ENCODE measurements around the gene ST6GAL1.
"Not testable (repeated sequence)": the region's sequence is repeated elsewhere in the genome, so short reads cannot be mapped to it uniquely, and the experiment has no call there.

Gene ST6GAL1

GRCh38 chr3:187020376-187020775 is 90.0 kb downstream of the ST6GAL1 start:
- no peaks in the 10 kb centered on the region for H3K4me1 ChIP-seq (ENCODE audit: insufficient read depth, low read length)
- H2AFZ ChIP-seq (ENCODE audit: low read depth, low read length): no peak overlapping the region
- no peak overlapping the region for H3K4me3 ChIP-seq (ENCODE audit: low read length)
- no peaks in the 10 kb centered on the region for H3K27me3 ChIP-seq (ENCODE audit: insufficient read depth, low read length)
- no peaks in the 10 kb centered on the region for H3K9me3 ChIP-seq (ENCODE audit: low read length)
- no peaks in the 10 kb centered on the region for H3K36me3 ChIP-seq (ENCODE audit: insufficient read depth, low read length)

GRCh38 chr3:187021748-187022402 is 91.5 kb downstream of the ST6GAL1 start:
- H3K4me3 ChIP-seq (ENCODE audit: low read length): no peak overlapping the region
- no peaks in the 10 kb centered on the region for H3K36me3 ChIP-seq (ENCODE audit: insufficient read depth, low read length)
- no peaks in the 10 kb centered on the region for H3K4me1 ChIP-seq (ENCODE audit: insufficient read depth, low read length)
- H2AFZ ChIP-seq (ENCODE audit: low read depth, low read length): no peak overlapping the region
- no peaks in the 10 kb centered on the region for H3K9me3 ChIP-seq (ENCODE audit: low read length)
- no peaks in the 10 kb centered on the region for H3K27me3 ChIP-seq (ENCODE audit: insufficient read depth, low read length)

GRCh38 chr3:187022403-187023029 is 92.2 kb downstream of the ST6GAL1 start:
- no peaks in the 10 kb centered on the region for H3K36me3 ChIP-seq (ENCODE audit: insufficient read depth, low read length)
- no peaks in the 10 kb centered on the region for H3K9me3 ChIP-seq (ENCODE audit: low read length)
- H3K27me3 ChIP-seq (ENCODE audit: insufficient read depth, low read length): no peaks in the 10 kb centered on the region
- no peak overlapping the region for H3K4me3 ChIP-seq (ENCODE audit: low read length)
- H3K4me1 ChIP-seq (ENCODE audit: insufficient read depth, low read length): no peaks in the 10 kb centered on the region
- H2AFZ ChIP-seq (ENCODE audit: low read depth, low read length): no peak overlapping the region

DNA sequence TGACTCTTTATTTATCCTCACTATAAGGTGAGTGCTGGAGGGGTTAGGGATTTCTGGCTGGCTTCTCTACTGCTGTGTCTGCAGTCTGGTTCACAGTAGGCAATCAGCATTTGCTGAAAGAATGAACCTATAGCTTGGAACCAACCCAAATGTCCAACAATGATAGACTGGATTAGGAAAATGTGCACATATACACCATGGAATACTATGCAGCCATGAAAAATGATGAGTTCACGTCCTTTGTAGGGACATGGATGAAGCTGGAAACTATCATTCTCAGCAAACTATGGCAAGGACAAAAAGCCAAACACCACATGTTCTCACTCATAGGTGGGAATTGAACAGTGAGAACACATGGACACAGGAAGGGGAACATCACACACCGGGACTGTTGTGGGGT is 93.0 kb downstream of the ST6GAL1 start:
- not testable (repeated sequence) for H3K4me1 ChIP-seq (ENCODE audit: insufficient read depth, low read length); H2AFZ ChIP-seq (ENCODE audit: low read depth, low read length); H3K4me3 ChIP-seq (ENCODE audit: low read length); H3K9me3 ChIP-seq (ENCODE audit: low read length); H3K27me3 ChIP-seq (ENCODE audit: insufficient read depth, low read length); H3K36me3 ChIP-seq (ENCODE audit: insufficient read depth, low read length)

- no peaks in the 10 kb centered on the region for H3K4me1 ChIP-seq (ENCODE audit: insufficient read depth, low read length)
- H3K27me3 ChIP-seq (ENCODE audit: insufficient read depth, low read length): no peaks in the 10 kb centered on the region
Observed at GRCh38 chr3:187024536-187025226, 94.4 kb downstream of the ST6GAL1 start.

GRCh38 chr3:187025254-187025655 is 94.9 kb downstream of the ST6GAL1 start:
- no peaks in the 10 kb centered on the region for H3K9me3 ChIP-seq (ENCODE audit: low read length)

More at GRCh38 chr3:187024536-187025226, 94.4 kb downstream of the ST6GAL1 start:
- no peak overlapping the region for H2AFZ ChIP-seq (ENCODE audit: low read depth, low read length)
- H3K4me3 ChIP-seq (ENCODE audit: low read length): no peak overlapping the region
- no peaks in the 10 kb centered on the region for H3K36me3 ChIP-seq (ENCODE audit: insufficient read depth, low read length)
- H3K9me3 ChIP-seq (ENCODE audit: low read length): no peaks in the 10 kb centered on the region

DNA sequence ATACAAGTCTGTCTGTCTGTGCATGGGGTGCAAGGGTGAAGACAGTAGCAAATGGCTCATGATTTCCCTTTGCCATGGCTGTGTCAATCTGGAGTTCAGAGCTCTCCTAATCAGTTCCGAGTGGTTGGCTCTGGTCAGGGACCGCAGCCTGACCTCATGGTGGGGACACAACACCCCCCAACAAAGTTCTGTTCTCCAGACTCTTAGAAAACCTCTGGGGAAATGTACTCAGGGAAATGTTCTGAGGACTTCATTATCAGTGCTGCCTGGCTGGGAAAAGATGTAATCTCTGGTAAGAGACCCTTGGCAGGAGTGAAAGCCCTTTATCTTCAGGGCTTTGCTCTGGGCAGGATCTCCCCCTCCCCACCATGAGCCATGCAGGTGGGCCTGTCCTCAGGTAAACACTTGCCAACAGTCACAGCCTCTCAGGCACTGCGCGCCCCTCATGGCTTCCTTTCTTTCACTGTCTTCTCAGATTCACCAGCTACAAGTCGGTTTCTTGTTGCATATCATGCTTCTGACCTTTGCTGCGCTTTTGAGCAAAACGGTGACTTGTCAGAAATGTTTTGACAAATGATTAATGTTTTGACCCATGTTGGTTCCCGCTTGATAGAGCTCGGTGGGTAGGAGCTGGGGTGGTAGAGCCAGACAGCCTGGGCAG is 95.5 kb downstream of the ST6GAL1 start:
- no peaks in the 10 kb centered on the region for H3K4me1 ChIP-seq (ENCODE audit: insufficient read depth, low read length)
- H3K27me3 ChIP-seq (ENCODE audit: insufficient read depth, low read length): no peaks in the 10 kb centered on the region
- no peaks in the 10 kb centered on the region for H3K9me3 ChIP-seq (ENCODE audit: low read length)
- no peak overlapping the region for H3K4me3 ChIP-seq (ENCODE audit: low read length)
- H3K36me3 ChIP-seq (ENCODE audit: insufficient read depth, low read length): no peaks in the 10 kb centered on the region
- H2AFZ ChIP-seq (ENCODE audit: low read depth, low read length): no peak overlapping the region

More at GRCh38 chr3:187025254-187025655, 94.9 kb downstream of the ST6GAL1 start:
- H3K4me1 ChIP-seq (ENCODE audit: insufficient read depth, low read length): no peaks in the 10 kb centered on the region
- H3K4me3 ChIP-seq (ENCODE audit: low read length): no peak overlapping the region
- H3K27me3 ChIP-seq (ENCODE audit: insufficient read depth, low read length): no peaks in the 10 kb centered on the region
- H2AFZ ChIP-seq (ENCODE audit: low read depth, low read length): no peak overlapping the region
- H3K36me3 ChIP-seq (ENCODE audit: insufficient read depth, low read length): no peaks in the 10 kb centered on the region

DNA sequence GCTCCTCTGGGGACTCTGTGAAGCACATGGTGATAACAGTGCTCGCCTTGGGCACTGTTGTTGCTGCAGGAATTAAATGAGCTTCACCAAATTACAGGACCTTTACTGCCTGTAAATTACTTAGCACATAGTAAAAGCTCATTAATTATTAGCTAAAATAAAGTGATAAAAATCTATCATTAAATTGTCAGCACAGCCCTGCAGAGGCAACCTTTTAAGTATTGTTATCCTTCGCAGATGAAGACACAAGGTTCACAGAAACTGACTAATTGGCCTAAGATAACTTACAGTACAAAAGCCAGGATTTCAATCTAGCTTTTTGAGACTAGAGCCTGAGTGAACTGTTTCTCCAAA is 96.0 kb downstream of the ST6GAL1 start:
- H3K4me1 ChIP-seq (ENCODE audit: insufficient read depth, low read length): no peaks in the 10 kb centered on the region
- H2AFZ ChIP-seq (ENCODE audit: low read depth, low read length): no peak overlapping the region
- H3K27me3 ChIP-seq (ENCODE audit: insufficient read depth, low read length): no peaks in the 10 kb centered on the region
- no peaks in the 10 kb centered on the region for H3K36me3 ChIP-seq (ENCODE audit: insufficient read depth, low read length)
- no peak overlapping the region for H3K4me3 ChIP-seq (ENCODE audit: low read length)
- H3K9me3 ChIP-seq (ENCODE audit: low read length): no peaks in the 10 kb centered on the region

DNA sequence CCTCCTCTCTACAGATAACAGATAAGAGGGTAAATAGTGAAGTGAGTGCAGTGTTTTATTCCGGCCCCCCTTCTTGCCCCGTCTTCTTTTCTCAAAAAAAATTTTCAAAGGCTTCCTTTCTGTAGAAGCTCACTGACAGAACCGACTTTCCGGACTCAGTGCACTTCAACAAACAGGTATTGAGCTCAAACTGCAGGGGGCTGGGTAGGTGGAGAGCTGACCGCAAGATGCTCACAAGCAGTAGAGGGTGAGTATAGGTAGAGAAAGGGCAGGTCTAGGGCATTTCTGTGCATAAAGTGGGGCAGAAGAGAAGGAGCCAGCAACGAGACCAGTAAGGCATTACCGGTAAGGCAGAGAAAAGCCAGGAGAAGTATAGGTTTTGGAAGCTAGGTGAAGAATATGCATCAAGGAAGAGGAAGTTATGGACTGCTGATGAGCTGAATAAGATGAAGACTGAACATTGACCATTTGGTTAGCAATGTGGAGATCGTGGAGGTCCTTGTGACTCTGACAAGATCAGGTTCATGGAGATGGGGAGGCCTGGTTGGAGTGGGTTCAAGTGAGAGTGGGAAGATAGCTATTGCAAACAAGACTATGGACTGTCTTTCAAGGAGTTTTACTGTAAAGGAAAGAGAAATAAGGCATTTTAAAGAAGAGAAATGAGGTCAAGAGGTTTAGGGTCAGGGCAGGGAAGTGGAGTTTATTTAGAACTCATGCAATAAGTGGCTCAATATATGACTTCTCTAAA is 97.4 kb downstream of the ST6GAL1 start:
- no peaks in the 10 kb centered on the region for H3K4me1 ChIP-seq (ENCODE audit: insufficient read depth, low read length)
- H3K4me3 ChIP-seq (ENCODE audit: low read length): no peak overlapping the region
- H3K36me3 ChIP-seq (ENCODE audit: insufficient read depth, low read length): no peaks in the 10 kb centered on the region
- H2AFZ ChIP-seq (ENCODE audit: low read depth, low read length): no peak overlapping the region
- no peaks in the 10 kb centered on the region for H3K9me3 ChIP-seq (ENCODE audit: low read length)
- no peaks in the 10 kb centered on the region for H3K27me3 ChIP-seq (ENCODE audit: insufficient read depth, low read length)

- Histone ChIP-seq H3K4me1 (ENCODE audit: insufficient read depth, low read length) (no peaks in the 10 kb centered on the region), H3K27me3 (ENCODE audit: insufficient read depth, low read length) (no peaks in the 10 kb centered on the region), H2AFZ (ENCODE audit: low read depth, low read length) (no peak overlapping the region), H3K9me3 (ENCODE audit: low read length) (no peaks in the 10 kb centered on the region), H3K4me3 (ENCODE audit: low read length) (no peak overlapping the region), H3K36me3 (ENCODE audit: insufficient read depth, low read length) (no peaks in the 10 kb centered on the region)
Observed at GRCh38 chr3:187031934-187032333, 101.6 kb downstream of the ST6GAL1 start.

- Histone ChIP-seq H3K27me3 (ENCODE audit: insufficient read depth, low read length) (no peaks in the 10 kb centered on the region), H3K4me3 (ENCODE audit: low read length) (no peak overlapping the region), H2AFZ (ENCODE audit: low read depth, low read length) (no peak overlapping the region), H3K9me3 (ENCODE audit: low read length) (no peaks in the 10 kb centered on the region), H3K4me1 (ENCODE audit: insufficient read depth, low read length) (no peaks in the 10 kb centered on the region), H3K36me3 (ENCODE audit: insufficient read depth, low read length) (no peaks in the 10 kb centered on the region)
Observed at GRCh38 chr3:187036394-187036793, 106.1 kb downstream of the ST6GAL1 start.

DNA sequence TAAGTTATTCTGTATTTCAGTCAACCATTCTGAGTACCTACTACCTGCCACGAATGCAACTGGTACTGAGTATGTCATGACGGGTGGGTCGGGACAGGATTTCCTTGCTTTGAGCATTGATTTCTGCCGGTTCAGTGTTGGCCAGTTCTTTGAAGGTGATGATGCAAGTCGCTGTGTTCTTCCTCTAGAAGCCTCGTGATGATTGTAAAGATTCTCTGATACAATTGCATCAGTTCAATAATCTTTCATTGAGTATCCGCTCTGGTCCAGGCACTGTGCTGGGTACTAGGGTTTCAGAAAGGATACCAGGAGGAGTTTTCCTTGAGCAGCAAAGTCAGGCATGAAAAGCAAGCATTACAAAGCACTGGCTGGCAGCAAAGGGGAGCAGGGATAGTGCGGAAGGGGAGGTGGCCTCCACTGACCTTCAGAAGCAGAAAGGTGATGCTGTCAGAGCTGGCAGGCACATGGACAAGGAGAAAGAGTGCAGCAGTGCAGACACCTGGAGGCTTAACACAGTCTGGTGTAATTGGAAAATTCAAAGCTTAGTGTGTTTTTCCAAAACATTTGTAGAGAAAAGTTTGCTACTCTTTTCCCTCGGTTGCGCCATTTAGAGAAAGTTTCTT is 108.9 kb downstream of the ST6GAL1 start:
- no peak overlapping the region for H3K4me3 ChIP-seq (ENCODE audit: low read length)
- H3K9me3 ChIP-seq (ENCODE audit: low read length): no peaks in the 10 kb centered on the region
- H3K27me3 ChIP-seq (ENCODE audit: insufficient read depth, low read length): no peaks in the 10 kb centered on the region
- no peak overlapping the region for H2AFZ ChIP-seq (ENCODE audit: low read depth, low read length)
- no peaks in the 10 kb centered on the region for H3K4me1 ChIP-seq (ENCODE audit: insufficient read depth, low read length)
- H3K36me3 ChIP-seq (ENCODE audit: insufficient read depth, low read length): no peaks in the 10 kb centered on the region

Measured in neuron (in vitro differentiated cells).